ENCODE results near the gene CAMK4. TPM values are rescaled to one million over a fixed set of nuclear protein-coding genes. Genes with fewer than 3 reads are reported as not detected.

The CAMK4 gene
- total and polyA plus RNA-seq, 2 of the 8 experiments (the other 6 are each of a cell fraction or from before 2014, with no cell fraction given) = 1.8 to 8.3 TPM

DNA sequence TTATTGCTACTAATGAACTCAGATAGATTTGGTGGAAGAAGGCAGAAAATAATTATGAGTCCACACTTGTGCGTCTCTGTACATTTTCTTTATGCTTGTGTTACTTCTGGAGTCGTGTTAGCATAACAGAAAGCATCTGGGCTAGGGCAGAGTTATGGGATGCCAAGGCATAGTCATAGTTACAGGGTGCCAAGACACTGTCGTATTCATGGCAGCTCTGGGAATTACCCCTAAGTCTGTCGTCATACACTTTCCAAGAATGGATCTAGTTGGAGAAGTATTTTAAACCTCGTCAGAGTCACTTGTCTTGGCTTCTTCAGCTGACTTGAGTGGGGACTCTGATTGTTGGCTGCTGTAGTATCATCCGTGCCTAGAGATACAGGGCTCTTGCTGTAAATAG is 27.7 kb downstream of the CAMK4 start:
- H4K91ac ChIP-seq (replicated peaks; ENCODE audit: insufficient read length, low read length) = no peak overlapping the region

More for the DNA sequence above, 27.7 kb downstream of the CAMK4 start:
- no peak for TF ChIP-seq EGR1 (IDR thresholded peaks at IDR 0.05; ENCODE audit: borderline replicate concordance, low read depth, low read length)
- no peak for TF ChIP-seq POLR2AphosphoS5 (IDR thresholded peaks at IDR 0.05; ENCODE audit: low read depth, low read length)
- no peak for TF ChIP-seq JUND (IDR thresholded peaks at IDR 0.05; ENCODE audit: low read length)
- TF ChIP-seq RFX5 (IDR thresholded peaks at IDR 0.05; ENCODE audit: borderline replicate concordance, low read depth, low read length) = no peak
- no peak for TF ChIP-seq SRF (IDR thresholded peaks at IDR 0.05; ENCODE audit: low read depth, low read length)
- no peak for TF ChIP-seq GTF2F1 (IDR thresholded peaks at IDR 0.05; ENCODE audit: borderline replicate concordance, low read depth, low read length)
- TF ChIP-seq HDAC6 (IDR thresholded peaks at IDR 0.05; ENCODE audit: low read depth, low read length) = no peak
- TF ChIP-seq, protein P1, sequence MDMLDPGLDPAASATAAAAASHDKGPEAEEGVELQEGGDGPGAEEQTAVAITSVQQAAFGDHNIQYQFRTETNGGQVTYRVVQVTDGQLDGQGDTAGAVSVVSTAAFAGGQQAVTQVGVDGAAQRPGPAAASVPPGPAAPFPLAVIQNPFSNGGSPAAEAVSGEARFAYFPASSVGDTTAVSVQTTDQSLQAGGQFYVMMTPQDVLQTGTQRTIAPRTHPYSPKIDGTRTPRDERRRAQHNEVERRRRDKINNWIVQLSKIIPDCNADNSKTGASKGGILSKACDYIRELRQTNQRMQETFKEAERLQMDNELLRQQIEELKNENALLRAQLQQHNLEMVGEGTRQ (IDR thresholded peaks at IDR 0.05; ENCODE audit: low read length) = no peak
- no peak for TF ChIP-seq CTBP2 (IDR thresholded peaks at IDR 0.05; ENCODE audit: borderline replicate concordance, insufficient read depth, insufficient read length, low read length)
- TF ChIP-seq CHD2 (IDR thresholded peaks at IDR 0.05; ENCODE audit: low read length) = no peak
- no peaks in the 10 kb centered on the region for H3K36me3 ChIP-seq (ENCODE audit: control insufficient read depth in 2 of 4, insufficient read depth in 4 of 4, low read length in 3 of 4)
- H3K4me2 ChIP-seq (ENCODE audit: insufficient read depth in 1 of 2, low read depth in 2 of 2, low read length in 2 of 2) = no peak overlapping the region
- no peak overlapping the region for H3K27ac ChIP-seq (ENCODE audit: low read depth, low read length)
- H2BK15ac ChIP-seq (ENCODE audit: low read length) = no peak overlapping the region
- H2BK120ac ChIP-seq (replicated peaks; ENCODE audit: low read depth, low read length) = no peak overlapping the region
- H4K20me1 ChIP-seq (replicated peaks in 1 of 2; ENCODE audit: control insufficient read depth in 1 of 2, insufficient read depth in 2 of 2, low read length in 2 of 2) = no peaks in the 10 kb centered on the region
- H3K56ac ChIP-seq (replicated peaks; ENCODE audit: insufficient read length, low read depth, low read length) = no peak overlapping the region
- H4K8ac ChIP-seq (ENCODE audit: extremely low read depth, insufficient read depth, low read length) = no peak overlapping the region
- H3K79me1 ChIP-seq (ENCODE audit: low read depth, low read length) = no peaks in the 10 kb centered on the region; the same call in 1 of the 2 replicates
- 87% methylated on average over 6 of the region's 6 CpGs; no CpG with 5 or more reads in 1 of the 2 experiments for WGBS, 2 experiments (ENCODE audit: extremely low coverage in 1 of 2, insufficient coverage in 1 of 2, insufficient read length in 1 of 2, insufficient replicate concordance in 2 of 2, low coverage in 1 of 2, low lambda C conversion rate in 2 of 2, missing lambda C conversion rate in 1 of 2)
- no peak overlapping the region for H3K23ac ChIP-seq (ENCODE audit: insufficient read length)
- no peak overlapping the region for H2BK20ac ChIP-seq (ENCODE audit: low read length)
- no peaks in the 10 kb centered on the region for H3K9me3 ChIP-seq (ENCODE audit: insufficient read depth in 2 of 2, low read depth in 1 of 2, low read length in 1 of 2)
- no peak for DNase-seq (ENCODE audit: low read depth in 1 of 2, low spot score in 2 of 2)
- FAIRE-seq = no peak
- no peak overlapping the region for H2AK5ac ChIP-seq (ENCODE audit: low read depth, low read length)
- H3K14ac ChIP-seq (ENCODE audit: insufficient read length) = no peak overlapping the region
- H3K4me1 ChIP-seq (replicated peaks in 1 of 4; ENCODE audit: control insufficient read depth in 3 of 4, insufficient read depth in 4 of 4, low read length in 3 of 4) = no peaks in the 10 kb centered on the region
- ChIA-PET CTCF (ENCODE audit: partially characterized antibody) (interaction anchor here (1.3 to 3.8 kb wide), 3 partner anchors 11 to 95 kb away, joined by 7 to 15 read pairs (median 7); no protein-coding TSS in a partner anchor), POLR2A (ENCODE audit: partially characterized antibody) (no interaction called here)
- H3K9ac ChIP-seq (replicated peaks in 1 of 4; ENCODE audit: extremely low read depth in 1 of 4, low read depth in 3 of 4, low read length in 3 of 4) = no peak overlapping the region
- no peak overlapping the region for H4K5ac ChIP-seq (ENCODE audit: insufficient read length, low read depth, low read length)
- no peak overlapping the region for H2BK12ac ChIP-seq (ENCODE audit: low read depth, low read length)
- H2AFZ ChIP-seq (ENCODE audit: low read length) = no peak overlapping the region
- H2BK5ac ChIP-seq (ENCODE audit: low read depth, low read length) = no peak overlapping the region
- H3K4me3 ChIP-seq (ENCODE audit: extremely low read depth in 1 of 4, insufficient read depth in 2 of 4, low read depth in 3 of 4, low read length in 4 of 4) = no peak overlapping the region
- no peaks in the 10 kb centered on the region for H3K27me3 ChIP-seq (replicated peaks in 1 of 4; ENCODE audit: control insufficient read depth in 3 of 4, extremely low read depth in 1 of 4, insufficient read depth in 3 of 4, low read length in 3 of 4)
- H3K23me2 ChIP-seq (ENCODE audit: low read depth, low read length) = no peaks in the 10 kb centered on the region
- no peaks in the 10 kb centered on the region for H3K79me2 ChIP-seq (ENCODE audit: control insufficient read depth in 1 of 2, insufficient read depth in 2 of 2, low read length in 2 of 2)
- H3K18ac ChIP-seq (ENCODE audit: extremely low read depth, low read length) = no peak overlapping the region
- no peak overlapping the region for H3K4ac ChIP-seq (replicated peaks; ENCODE audit: insufficient read length, low read depth, low read length)

Measured in H1 (cell line).